Activated T-helper 9 cell treated with anti-CD3 and anti-CD28 coated beads, Interleukin-2, amount 50 U/mL, for 16 hours (primary cell): ENCODE measurements around the gene MPHOSPH10.
A peak's percentile ranks its signal among the peaks of the same experiment; 100 is the strongest.
"Not testable (repeated sequence)": the region's sequence is repeated elsewhere in the genome, so short reads cannot be mapped to it uniquely, and the experiment has no call there.

ENCODE experiments used
- DNase-seq: peaks from one replicate; pipeline ENCODE4 v3.0.0-alpha.2; 2020; ENCODE audit warnings: low read depth

MPHOSPH10 gene

GRCh38 chr2:71130152-71130904 lies at the start of gene MPHOSPH10, which contains the start of gene MCEE:
MPHOSPH10 (plus strand) TSS chr2:71130634; CDS start chr2:71130666, 32 bp downstream.
MCEE (minus strand) TSS chr2:71130229; CDS start chr2:71130219, 10 bp downstream.
- DNase-seq: peak; percentile 83

- peak; percentile 50 for DNase-seq
These were observed 47.8 kb upstream of the MPHOSPH10 start for GRCh38 chr2:71082402-71083252.

GRCh38 chr2:71083297-71083696 lies 47.1 kb upstream of the MPHOSPH10 start:
- not testable (repeated sequence) for DNase-seq

- not testable (repeated sequence) for DNase-seq
These were observed 46.6 kb upstream of the MPHOSPH10 start for GRCh38 chr2:71083752-71084312.

- DNase-seq: not testable (repeated sequence)
These were observed 45.0 kb upstream of the MPHOSPH10 start for GRCh38 chr2:71085325-71086003.

GRCh38 chr2:71089475-71089874 lies 41.0 kb upstream of the MPHOSPH10 start:
- not testable (repeated sequence) for DNase-seq

- not testable (repeated sequence) for DNase-seq
These were observed 38.6 kb upstream of the MPHOSPH10 start for GRCh38 chr2:71091808-71092207.

- DNase-seq: not testable (repeated sequence)
These were observed 37.8 kb upstream of the MPHOSPH10 start for GRCh38 chr2:71092491-71093260.

GRCh38 chr2:71100195-71100964 lies 30.1 kb upstream of the MPHOSPH10 start:
- peak; percentile 3 for DNase-seq

- DNase-seq: no peak
These were observed 28.8 kb upstream of the MPHOSPH10 start for GRCh38 chr2:71101656-71102055.

- DNase-seq: no peak
These were observed 27.3 kb upstream of the MPHOSPH10 start for GRCh38 chr2:71102981-71103681.

- no peak for DNase-seq
These were observed 26.6 kb upstream of the MPHOSPH10 start for GRCh38 chr2:71103809-71104208.

GRCh38 chr2:71106463-71106862 lies 24.0 kb upstream of the MPHOSPH10 start:
- DNase-seq: not testable (repeated sequence)

- no peak for DNase-seq
These were observed 22.3 kb upstream of the MPHOSPH10 start for GRCh38 chr2:71108091-71108490.

- DNase-seq: no peak
These were observed 16.6 kb upstream of the MPHOSPH10 start for GRCh38 chr2:71113843-71114242.

- no peak for DNase-seq
These were observed 13.4 kb upstream of the MPHOSPH10 start for GRCh38 chr2:71117063-71117462.

- no peak for DNase-seq
These were observed 10.2 kb upstream of the MPHOSPH10 start for GRCh38 chr2:71120195-71120594.

GRCh38 chr2:71121479-71121878 lies 9.0 kb upstream of the MPHOSPH10 start:
- DNase-seq: no peak

- DNase-seq: no peak
These were observed 7.8 kb upstream of the MPHOSPH10 start for GRCh38 chr2:71122387-71123298.
